HFF-Myc (cell line): Measurements from ENCODE around the gene DPP9.
A peak's percentile ranks its signal among the peaks of the same experiment; 100 is the strongest.

Source experiments
- DNase-seq: peaks from one replicate; pipeline ENCODE4 v3.0.0-alpha.2; 2011; ENCODE audit warnings: low read depth; ENCODE audit errors: extremely low read depth
- H3K4me3 ChIP-seq: replicated peaks from 2 replicates; pipeline ENCODE4 v1.5.1; 2011; ENCODE audit warnings: low read depth, mild to moderate bottlenecking, control low read depth, low read length
- CTCF ChIP-seq: IDR thresholded peaks from 2 replicates; pipeline ENCODE4 v1.5.1; 2012; ENCODE audit warnings: mild to moderate bottlenecking, low read depth, low read length, control low read depth; ENCODE audit errors: missing control alignments

DPP9 gene

GRCh38 chr19:4728871-4729270 is 5.2 kb upstream of the DPP9 start:
- no peak overlapping the region for H3K4me3 ChIP-seq

GRCh38 chr19:4722671-4723594 is 709 bp downstream of the DPP9 start:
- H3K4me3 ChIP-seq: peak overlapping the region; percentile 63
- TF ChIP-seq CTCF: no peak
- DNase-seq: no peak

More at GRCh38 chr19:4728871-4729270, 5.2 kb upstream of the DPP9 start:
- DNase-seq: no peak
- TF ChIP-seq CTCF: no peak

GRCh38 chr19:4721196-4721595 is 2.4 kb downstream of the DPP9 start:
- DNase-seq: no peak
- TF ChIP-seq CTCF: no peak
- H3K4me3 ChIP-seq: no peak overlapping the region

- H3K4me3 ChIP-seq: no peak overlapping the region
- TF ChIP-seq CTCF: no peak
These were observed 3.5 kb downstream of the DPP9 start for GRCh38 chr19:4720037-4720700.

GRCh38 chr19:4719499-4719866 is 4.2 kb downstream of the DPP9 start:
- TF ChIP-seq CTCF: no peak
- H3K4me3 ChIP-seq: no peak overlapping the region
- no peak for DNase-seq

More at GRCh38 chr19:4720037-4720700, 3.5 kb downstream of the DPP9 start:
- DNase-seq: no peak

- no peak overlapping the region for H3K4me3 ChIP-seq
- no peak for TF ChIP-seq CTCF
- no peak for DNase-seq
These were observed 5.5 kb downstream of the DPP9 start for GRCh38 chr19:4717966-4718701.
